ENCODE results near the gene SMIM8. TPM values are rescaled to one million over a fixed set of nuclear protein-coding genes. Genes with fewer than 3 reads are reported as not detected.

The SMIM8 gene
- total RNA-seq, 3 donors from 2014 or later = 9.6 to 17.9 (median 13.4) TPM

DNA sequence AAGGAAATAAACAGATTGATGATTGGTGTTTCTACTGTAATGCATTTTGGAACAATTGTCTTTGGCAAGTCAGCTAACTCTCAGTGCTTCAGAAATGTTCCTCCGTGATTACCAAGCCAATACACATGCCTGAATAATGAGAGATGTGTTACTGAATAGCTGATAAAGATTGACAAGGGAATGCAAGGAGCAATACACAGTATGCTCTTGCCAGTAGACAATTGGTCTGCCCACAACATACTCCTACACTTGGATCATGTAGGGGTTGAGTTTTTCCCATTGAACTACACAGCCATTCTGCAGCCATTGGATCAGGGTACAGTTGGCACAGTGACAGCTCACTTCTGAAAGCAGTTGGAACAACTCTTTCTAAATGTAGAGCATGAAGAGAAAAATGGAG is 12.3 kb downstream of the SMIM8 start:
- Histone ChIP-seq H3K36me3 (no peaks in the 10 kb centered on the region), H3K27ac (no peak overlapping the region), H3K9me3 (no peaks in the 10 kb centered on the region), H3K4me1 (no peaks in the 10 kb centered on the region), H3K27me3 (no peaks in the 10 kb centered on the region), H3K4me3 (no peak overlapping the region)
- intact Hi-C loops (cut with DNase I; ENCODE audit: low total_unique reads) = no loop called here
- DNase-seq (ENCODE audit: low spot score in 2 of 2) = no peak
- TF ChIP-seq, protein P1, sequence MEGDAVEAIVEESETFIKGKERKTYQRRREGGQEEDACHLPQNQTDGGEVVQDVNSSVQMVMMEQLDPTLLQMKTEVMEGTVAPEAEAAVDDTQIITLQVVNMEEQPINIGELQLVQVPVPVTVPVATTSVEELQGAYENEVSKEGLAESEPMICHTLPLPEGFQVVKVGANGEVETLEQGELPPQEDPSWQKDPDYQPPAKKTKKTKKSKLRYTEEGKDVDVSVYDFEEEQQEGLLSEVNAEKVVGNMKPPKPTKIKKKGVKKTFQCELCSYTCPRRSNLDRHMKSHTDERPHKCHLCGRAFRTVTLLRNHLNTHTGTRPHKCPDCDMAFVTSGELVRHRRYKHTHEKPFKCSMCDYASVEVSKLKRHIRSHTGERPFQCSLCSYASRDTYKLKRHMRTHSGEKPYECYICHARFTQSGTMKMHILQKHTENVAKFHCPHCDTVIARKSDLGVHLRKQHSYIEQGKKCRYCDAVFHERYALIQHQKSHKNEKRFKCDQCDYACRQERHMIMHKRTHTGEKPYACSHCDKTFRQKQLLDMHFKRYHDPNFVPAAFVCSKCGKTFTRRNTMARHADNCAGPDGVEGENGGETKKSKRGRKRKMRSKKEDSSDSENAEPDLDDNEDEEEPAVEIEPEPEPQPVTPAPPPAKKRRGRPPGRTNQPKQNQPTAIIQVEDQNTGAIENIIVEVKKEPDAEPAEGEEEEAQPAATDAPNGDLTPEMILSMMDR (IDR thresholded peaks at IDR 0.05) = no peak
- TF ChIP-seq POLR2AphosphoS5 (IDR thresholded peaks at IDR 0.05) (no peak), POLR2A (IDR thresholded peaks at IDR 0.05) (no peak)

DNA sequence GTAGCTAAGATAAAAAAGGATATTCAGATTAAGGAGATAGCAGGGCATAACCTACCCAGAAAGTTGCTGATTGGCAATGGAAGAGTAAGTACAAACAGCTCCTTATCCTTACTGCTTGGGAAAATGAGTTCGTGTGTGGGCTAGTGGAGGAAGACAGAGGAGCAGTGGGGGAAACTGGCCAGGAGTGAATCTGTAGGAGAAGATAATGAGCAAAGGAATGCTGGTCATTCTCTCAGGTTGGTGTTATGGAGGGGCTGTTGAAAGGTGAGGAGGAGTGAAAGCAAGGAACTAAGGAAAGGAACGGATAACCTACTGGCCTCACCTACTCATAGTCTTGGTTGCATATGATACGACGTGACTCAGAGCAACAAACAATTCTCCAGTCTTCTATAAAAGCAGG is 14.0 kb downstream of the SMIM8 start:
- H3K27ac ChIP-seq = no peak overlapping the region
- H3K4me1 ChIP-seq = no peaks in the 10 kb centered on the region
- H3K4me3 ChIP-seq = no peak overlapping the region
- no peaks in the 10 kb centered on the region for H3K9me3 ChIP-seq
- DNase-seq (ENCODE audit: low spot score in 2 of 2) = no peak
- no peaks in the 10 kb centered on the region for H3K36me3 ChIP-seq
- no peak for TF ChIP-seq POLR2A (IDR thresholded peaks at IDR 0.05)
- no peaks in the 10 kb centered on the region for H3K27me3 ChIP-seq
- intact Hi-C loops (cut with DNase I; ENCODE audit: low total_unique reads) = no loop called here

DNA sequence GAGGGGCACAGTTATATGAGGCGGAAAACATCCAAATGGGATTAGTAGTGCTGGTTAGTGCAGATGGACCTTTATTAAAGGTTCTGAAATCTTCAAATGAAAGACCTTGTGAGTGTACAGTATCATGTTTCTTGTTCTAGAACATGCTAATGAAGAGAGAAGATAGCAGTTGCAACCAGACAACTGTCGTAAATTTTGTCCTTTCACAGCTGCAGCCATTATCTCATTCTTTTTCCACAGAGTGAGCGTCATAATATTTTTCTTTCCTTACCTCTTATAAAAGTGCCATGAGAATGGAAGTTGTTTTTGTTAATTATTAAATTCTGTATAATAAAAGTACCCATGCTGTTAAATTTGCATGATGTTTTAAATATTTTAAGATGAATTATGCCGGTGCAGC is 17.8 kb downstream of the SMIM8 start:
- DNase-seq (ENCODE audit: low spot score in 2 of 2) = no peak
- TF ChIP-seq POLR2A (IDR thresholded peaks at IDR 0.05) (no peak), POLR2AphosphoS5 (IDR thresholded peaks at IDR 0.05) (no peak)
- TF ChIP-seq, protein P1 (IDR thresholded peaks at IDR 0.05) = no peak
- H3K36me3 ChIP-seq = no peaks in the 10 kb centered on the region
- intact Hi-C loops (cut with DNase I; ENCODE audit: low total_unique reads) = no loop called here
- no peaks in the 10 kb centered on the region for H3K9me3 ChIP-seq
- no peaks in the 10 kb centered on the region for H3K27me3 ChIP-seq
- no peaks in the 10 kb centered on the region for H3K4me1 ChIP-seq
- no peak overlapping the region for H3K4me3 ChIP-seq
- H3K27ac ChIP-seq = no peak overlapping the region

DNA sequence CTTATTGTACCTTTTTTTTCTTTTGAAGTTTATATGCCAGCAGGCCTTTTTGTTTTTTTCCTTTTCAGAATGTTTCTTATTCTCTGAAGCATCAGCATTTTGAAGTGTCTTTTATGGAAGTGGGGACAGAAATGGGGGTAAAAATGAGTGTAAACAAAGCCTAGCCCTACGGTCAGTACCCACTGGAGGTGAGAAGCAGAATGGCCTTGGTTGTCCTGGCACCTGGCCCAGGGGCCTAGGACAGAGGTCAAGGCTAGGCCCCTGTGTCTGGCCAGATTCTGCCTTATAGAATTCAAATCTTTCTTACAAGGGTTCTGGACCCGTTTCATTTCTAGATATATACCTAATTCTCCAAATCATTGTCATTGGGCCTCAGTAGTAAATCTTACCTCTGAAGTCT is 18.8 kb downstream of the SMIM8 start:
- no peaks in the 10 kb centered on the region for H3K27me3 ChIP-seq
- no peak overlapping the region for H3K27ac ChIP-seq
- DNase-seq (ENCODE audit: low spot score in 2 of 2) = no peak
- H3K36me3 ChIP-seq = no peaks in the 10 kb centered on the region
- intact Hi-C loops (cut with DNase I; ENCODE audit: low total_unique reads) = no loop called here
- no peak overlapping the region for H3K4me3 ChIP-seq
- no peaks in the 10 kb centered on the region for H3K4me1 ChIP-seq
- TF ChIP-seq, protein P1 (IDR thresholded peaks at IDR 0.05) = no peak
- TF ChIP-seq POLR2AphosphoS5 (IDR thresholded peaks at IDR 0.05) = no peak
- TF ChIP-seq POLR2A (IDR thresholded peaks at IDR 0.05) = no peak
- H3K9me3 ChIP-seq = no peaks in the 10 kb centered on the region

DNA sequence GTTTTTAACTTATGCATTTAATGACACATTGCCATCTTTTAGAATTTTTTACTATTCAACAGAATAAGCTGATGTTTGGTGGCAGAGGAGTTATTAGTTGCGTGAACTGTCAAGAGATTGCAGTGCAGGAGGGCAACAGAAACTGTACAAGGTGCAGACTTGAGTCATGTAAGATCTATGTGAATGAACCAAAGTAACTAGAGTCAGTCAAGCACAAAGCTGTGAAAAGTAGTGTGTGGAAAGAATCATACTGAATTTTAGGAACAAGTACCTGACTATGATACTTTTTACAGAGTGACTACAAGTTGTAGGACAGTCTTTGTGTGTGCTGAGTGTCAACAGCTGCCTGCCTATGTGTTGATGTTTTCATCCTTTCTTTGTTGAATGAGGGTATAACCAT is 19.5 kb downstream of the SMIM8 start:
- intact Hi-C loops (cut with DNase I; ENCODE audit: low total_unique reads) = loop anchor here (2.0 kb wide), 1 partner anchor 21 kb away; no protein-coding TSS in a partner anchor
- no peak overlapping the region for H3K4me3 ChIP-seq
- DNase-seq (ENCODE audit: low spot score in 2 of 2) = no peak
- no peaks in the 10 kb centered on the region for H3K36me3 ChIP-seq
- H3K4me1 ChIP-seq = no peaks in the 10 kb centered on the region
- no peak for TF ChIP-seq POLR2AphosphoS5 (IDR thresholded peaks at IDR 0.05)
- TF ChIP-seq, protein P1 (IDR thresholded peaks at IDR 0.05) = no peak
- no peak for TF ChIP-seq POLR2A (IDR thresholded peaks at IDR 0.05)
- H3K27me3 ChIP-seq = no peaks in the 10 kb centered on the region
- no peaks in the 10 kb centered on the region for H3K9me3 ChIP-seq
- H3K27ac ChIP-seq = no peak overlapping the region

DNA sequence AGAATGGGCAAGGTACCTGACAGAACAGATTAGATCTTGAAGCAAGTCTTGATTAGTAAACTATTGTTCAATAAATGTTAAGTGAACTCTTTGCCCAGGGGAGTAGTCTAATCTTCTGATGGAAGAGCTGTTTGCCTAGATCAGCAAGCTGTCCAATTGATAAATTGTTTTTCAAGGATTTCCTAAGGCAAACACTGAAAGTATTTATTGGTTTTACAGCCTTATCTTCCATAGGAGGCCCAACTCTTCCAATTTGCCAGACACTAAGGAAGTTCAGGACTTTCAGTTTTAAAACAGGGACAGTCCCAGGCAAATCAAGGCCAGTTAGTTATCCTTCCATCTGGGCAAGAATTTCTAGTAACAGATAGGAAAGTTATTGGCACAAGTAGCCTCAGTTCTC is 20.4 kb downstream of the SMIM8 start:
- Histone ChIP-seq H3K4me1 (no peaks in the 10 kb centered on the region), H3K9me3 (no peaks in the 10 kb centered on the region), H3K27me3 (no peaks in the 10 kb centered on the region), H3K36me3 (no peaks in the 10 kb centered on the region), H3K27ac (no peak overlapping the region), H3K4me3 (no peak overlapping the region)
- TF ChIP-seq POLR2A (IDR thresholded peaks at IDR 0.05) (no peak), POLR2AphosphoS5 (IDR thresholded peaks at IDR 0.05) (no peak)
- TF ChIP-seq, protein P1 (IDR thresholded peaks at IDR 0.05) = no peak
- intact Hi-C loops (cut with DNase I; ENCODE audit: low total_unique reads) = loop anchor here (2.0 kb wide), 1 partner anchor 20 kb away; no protein-coding TSS in a partner anchor
- DNase-seq (ENCODE audit: low spot score in 2 of 2) = no peak
